HT-29 (cell line): ENCODE data around the gene CNNM3. TPM values are rescaled to one million over a fixed set of nuclear protein-coding genes. Genes with fewer than 3 reads are reported as not detected.

Source experiments
- DNase-seq: peaks from one replicate; pipeline ENCODE4 v3.0.0-alpha.2; 2015; ENCODE audit warnings: low spot score
- total RNA-seq: library from RNA; depleted of rRNA; stranded (reverse); fragments of >200 nt; shearing (Covaris generic); gene quantifications from 2 replicates; pipeline ENCODE4 v1.2.3, GENCODE V29; 2014

Gene CNNM3
- total RNA-seq, 1 experiment from 2014 or later, result 21.2 TPM

GRCh38 chr2:96838345-96839292, 22.6 kb downstream of the CNNM3 start:
- no peak for DNase-seq

DNA sequence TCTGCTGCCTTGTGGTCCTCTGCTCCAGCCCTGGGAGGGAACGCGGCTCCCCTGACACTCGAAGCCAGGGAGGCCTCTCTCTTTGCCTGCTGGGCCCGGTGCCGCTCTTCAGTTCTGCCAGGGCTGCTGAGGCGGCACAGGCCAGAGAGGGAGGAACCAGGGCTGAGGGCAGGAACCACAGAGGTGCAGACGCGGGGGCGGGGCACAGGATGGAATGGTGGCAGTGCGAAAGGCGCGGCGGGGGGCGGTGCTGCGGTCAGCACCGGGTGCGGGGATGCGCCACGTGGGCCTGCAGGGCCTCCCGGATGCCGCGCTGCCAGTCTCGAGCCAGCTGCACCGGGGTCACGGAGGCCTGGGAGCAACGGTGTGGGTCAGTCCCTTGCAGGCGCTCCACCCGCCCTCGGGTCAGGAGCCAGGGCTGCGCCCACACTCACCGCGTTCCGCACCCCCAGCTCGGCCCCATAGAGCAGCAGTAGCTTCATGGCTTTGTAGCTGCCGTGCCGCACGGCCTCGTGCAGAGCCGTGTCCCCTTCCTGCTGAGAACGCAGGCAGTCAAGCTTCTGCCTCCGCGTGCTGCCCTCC, 23.3 kb downstream of the CNNM3 start:
- DNase-seq, result peak; percentile 82

DNA sequence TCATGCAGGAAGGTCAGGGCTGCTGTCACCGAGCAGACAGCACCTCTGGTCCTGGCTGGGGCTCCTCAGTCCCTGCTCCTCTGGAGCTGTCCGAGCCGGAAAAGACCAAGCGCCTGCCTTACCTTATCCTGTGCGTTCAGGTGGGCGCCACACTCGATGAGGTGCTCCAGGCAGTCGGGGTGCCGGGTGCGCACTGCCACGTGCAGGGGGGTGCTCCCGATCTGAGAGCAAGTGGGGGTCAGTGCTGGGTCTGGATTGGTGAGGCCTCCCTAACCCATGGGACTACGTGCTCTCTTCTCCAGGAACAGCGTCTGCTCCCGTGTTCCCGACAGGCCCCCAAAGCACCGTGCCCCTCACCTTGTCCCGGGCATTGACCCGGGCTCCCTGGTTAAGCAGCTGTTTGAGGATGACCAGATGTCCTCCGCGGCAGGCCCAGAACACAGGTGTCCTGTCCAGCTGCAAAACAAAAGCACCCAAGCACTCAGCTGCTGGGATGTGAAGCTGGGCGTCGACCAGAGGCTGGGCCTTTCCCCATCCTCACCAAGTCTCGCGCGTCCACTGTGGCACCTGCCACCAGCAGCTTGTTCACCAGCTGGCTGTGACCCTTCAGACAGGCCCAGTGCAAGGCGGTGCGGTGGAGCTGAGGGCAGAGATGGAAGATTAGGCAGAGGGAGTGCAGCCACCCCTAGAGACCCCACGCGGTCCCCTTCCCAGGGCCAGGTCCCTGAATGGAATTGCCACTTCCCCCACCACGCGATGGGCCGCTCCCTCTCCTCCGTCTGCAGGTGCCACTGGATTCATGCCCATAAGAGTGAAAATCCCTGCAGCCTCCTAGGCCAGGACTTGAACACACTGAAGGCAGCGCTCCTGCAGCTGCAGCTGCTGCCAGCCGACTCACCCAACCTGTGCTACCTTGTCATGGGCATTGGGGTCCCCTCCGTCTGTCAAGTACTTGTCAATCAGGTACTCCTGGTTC, 24.1 kb downstream of the CNNM3 start:
- no peak for DNase-seq

GRCh38 chr2:96841701-96842495, 25.8 kb downstream of the CNNM3 start:
- DNase-seq, result no peak

DNA sequence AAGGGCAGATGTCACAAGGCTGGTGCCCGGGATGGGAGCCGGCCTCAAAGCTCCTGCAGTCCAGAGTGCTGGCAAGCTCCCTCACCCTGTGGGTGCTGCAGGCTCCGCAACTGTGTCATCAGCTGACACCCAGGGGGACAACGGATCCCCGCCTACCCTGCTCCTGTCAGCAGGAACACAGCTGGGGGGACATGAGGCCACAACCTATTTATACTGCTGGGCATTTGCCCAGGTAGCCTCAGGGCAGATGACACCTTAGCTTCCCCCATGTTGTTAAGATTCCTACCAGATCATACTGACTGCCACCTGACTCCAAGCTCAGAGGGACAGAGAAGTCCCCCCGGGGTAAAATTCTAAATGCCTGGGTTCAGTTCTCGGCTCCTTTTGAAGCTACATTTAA, 26.5 kb downstream of the CNNM3 start:
- no peak for DNase-seq

GRCh38 chr2:96843538-96844268, 27.6 kb downstream of the CNNM3 start, which contains the start of gene ANKRD23:
ANKRD23 (minus strand) TSS chr2:96844021; CDS start chr2:96843992, 29 bp downstream.
- DNase-seq, result no peak

DNA sequence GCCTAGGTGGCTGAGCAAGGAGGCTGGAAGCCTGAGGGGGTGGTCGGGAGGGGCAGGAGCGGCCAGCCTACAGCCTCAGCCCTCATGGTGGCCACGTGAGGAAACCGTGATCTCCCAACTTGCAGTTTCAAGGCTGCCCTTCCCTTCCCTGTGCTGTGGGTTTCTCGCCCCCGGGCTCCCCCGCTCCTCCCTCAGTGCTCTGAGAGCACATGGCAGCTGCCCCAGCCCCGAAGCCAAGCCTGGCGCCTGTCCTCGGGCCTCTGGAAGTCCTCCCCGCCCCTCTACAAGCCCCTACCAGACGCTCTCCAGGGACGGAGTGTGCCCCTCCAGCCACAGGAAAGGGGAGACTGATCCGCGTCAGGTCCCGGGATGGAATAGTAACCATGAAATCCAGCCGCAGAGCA, 28.3 kb downstream of the CNNM3 start:
- DNase-seq, result no peak

DNA sequence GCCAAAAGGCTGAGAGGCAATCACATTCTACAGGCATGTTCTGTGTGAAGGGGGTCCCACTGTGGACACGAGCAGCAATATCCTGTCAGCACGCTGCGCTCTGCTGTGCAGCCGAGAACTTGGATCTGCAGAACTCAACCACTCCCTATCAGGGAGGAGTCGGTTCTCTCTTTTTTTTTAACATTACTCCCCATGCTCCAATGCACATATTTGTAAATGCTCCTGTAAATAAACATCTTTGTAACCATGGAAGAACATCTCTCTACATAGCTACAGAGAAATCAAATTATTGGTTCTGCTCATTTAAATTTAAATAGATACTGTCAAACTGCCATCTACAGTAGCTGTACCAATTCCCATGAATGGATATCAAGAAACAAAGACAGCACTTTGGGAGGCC, 30.8 kb downstream of the CNNM3 start:
- DNase-seq, result no peak

DNA sequence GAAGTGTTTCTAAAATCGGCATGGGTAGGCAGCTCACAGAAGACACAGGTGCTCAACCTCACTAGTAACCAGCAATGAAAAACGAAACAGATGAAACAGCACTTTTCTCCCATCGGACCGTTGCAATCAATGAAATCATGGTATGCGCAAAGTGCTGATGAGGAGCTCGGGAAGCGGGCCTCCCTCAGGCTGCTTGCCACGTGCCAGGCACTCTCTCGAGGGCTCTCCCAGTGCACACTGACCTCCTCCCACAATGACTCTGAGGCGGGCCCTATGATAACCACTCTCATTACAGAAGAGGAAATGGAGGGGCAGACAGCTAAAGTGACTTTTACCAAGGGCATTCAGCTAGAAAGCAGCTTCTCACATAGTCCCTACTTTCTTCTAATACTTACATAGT, 31.5 kb downstream of the CNNM3 start:
- no peak for DNase-seq

DNA sequence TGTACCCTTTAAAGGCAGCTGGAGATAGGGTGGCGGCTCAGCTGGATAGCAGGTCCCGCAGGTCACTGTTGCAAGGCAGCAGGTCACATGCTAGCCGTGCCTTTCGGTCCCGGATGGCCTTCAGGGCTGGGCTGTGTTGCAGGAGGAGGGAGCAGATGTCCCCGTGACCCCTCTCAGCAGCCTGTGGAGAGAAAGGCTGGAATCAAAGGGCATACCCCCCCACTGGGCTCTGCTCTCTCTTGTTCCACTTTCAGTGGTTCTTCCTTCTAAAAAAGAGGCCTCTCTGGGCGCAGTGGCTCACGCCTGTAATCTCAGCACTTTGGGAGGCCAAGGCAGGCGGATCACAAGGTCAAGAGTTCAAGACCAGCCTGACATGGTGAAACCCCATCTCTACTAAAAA, 32.2 kb downstream of the CNNM3 start:
- DNase-seq, result no peak

DNA sequence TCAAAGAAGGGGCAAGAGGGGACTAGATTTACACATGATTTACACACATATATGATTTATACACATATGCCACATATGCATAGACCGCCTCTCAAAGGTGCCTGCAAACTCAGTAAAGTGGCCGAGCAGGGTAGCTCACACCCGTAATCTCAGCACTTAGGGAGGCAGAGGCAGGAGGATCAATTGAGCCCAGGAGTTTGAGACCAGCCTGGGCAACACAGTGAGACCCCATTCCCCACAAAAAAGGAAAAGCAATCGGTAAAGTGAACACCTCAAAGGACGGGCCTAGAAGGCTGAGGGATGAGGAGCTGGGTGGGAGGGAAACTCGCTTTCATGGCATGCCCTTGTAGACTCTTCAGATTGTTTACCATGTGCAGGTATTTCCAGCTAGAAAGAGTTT, 36.6 kb downstream of the CNNM3 start:
- DNase-seq, result no peak

- DNase-seq, result no peak
These were observed 37.3 kb downstream of the CNNM3 start for GRCh38 chr2:96853321-96853720.

DNA sequence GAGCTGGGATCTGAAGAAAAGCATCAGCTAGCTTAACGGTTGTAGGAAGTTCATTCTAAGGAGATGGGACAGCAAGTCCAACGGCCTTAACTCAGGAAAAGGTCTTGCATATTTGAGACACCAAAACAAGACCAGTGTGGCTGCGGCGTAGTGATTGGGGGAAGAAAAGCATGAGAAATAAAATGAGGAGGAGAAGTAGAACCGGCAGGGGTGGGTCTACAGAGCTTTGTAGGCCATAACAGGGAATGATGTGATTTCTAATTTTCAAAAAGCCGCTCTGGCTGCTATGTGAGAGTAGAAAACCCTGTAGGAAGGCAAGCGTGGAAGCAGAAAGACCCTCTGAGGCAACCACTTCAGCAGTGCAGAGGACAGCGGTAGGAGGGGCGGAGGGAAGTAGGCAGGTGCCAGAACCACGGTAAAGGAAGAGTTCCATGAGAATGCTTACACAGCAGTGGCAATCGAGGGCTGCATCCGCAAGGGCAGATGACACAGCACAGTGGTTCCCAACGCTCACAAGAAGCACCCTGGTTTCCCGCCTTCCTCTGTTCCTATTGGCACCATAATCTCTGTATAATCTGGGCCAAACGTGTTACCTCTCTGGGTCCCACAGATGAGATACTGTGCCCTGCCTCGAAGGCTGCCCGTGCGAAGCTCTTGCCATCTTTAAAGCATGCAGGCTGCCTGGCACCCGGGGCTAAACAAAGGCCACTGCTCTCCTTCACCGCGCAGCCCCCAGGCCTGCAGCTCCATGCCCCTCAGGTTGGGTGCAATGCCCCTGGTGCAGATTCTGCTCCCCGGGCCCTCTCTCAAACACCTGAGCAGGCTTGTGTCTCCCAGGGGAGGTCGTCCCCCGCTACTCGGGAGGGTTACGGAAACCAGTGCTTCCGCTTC, 41.0 kb downstream of the CNNM3 start:
- DNase-seq, result peak; percentile 32

GRCh38 chr2:96857667-96858372, 41.8 kb downstream of the CNNM3 start, which contains the start of gene ANKRD39:
ANKRD39 (minus strand) TSS chr2:96858016; CDS start chr2:96857987, 29 bp downstream.
- DNase-seq, result peak; percentile 99

GRCh38 chr2:96859099-96859649, 43.1 kb downstream of the CNNM3 start:
- DNase-seq, result no peak

- no peak for DNase-seq
These were observed 43.6 kb downstream of the CNNM3 start for GRCh38 chr2:96859681-96860064.

- DNase-seq, result no peak
These were observed 44.3 kb downstream of the CNNM3 start for GRCh38 chr2:96860065-96861029.
